Measurements from ENCODE around the gene PMM2. TPM values are rescaled to one million over a fixed set of nuclear protein-coding genes. Genes with fewer than 3 reads are reported as not detected.

The PMM2 gene
- total and polyA plus RNA-seq, 9 of the 15 experiments (the other 6 are each of a cell fraction or from before 2014, with no cell fraction given): 5.6 to 42.7 (median 25.9) TPM

- peak; percentile 18; the same call in 1 of the 2 replicates for TF ChIP-seq BCOR (IDR thresholded peaks at IDR 0.05)
- TF ChIP-seq ZFP36 (IDR thresholded peaks at IDR 0.05; ENCODE audit: low read depth, low read length, partially characterized antibody): peak; percentile 95
- TF ChIP-seq POLR2H (tag; IDR thresholded peaks at IDR 0.05; ENCODE audit: low read depth): no peak
- FAIRE-seq (no peak), ATAC-seq (no peak), DNase-seq (ENCODE audit: extremely low read depth in 1 of 4, low spot score in 3 of 4) (no peak)
- no TSS peak for BruUV-seq (replicated peaks)
- 2% methylated on average over 8 of the region's 8 CpGs for WGBS (ENCODE audit: insufficient coverage, low coverage, missing lambda C conversion rate)
- H3K9me1 ChIP-seq (ENCODE audit: control insufficient read depth, insufficient read depth, low read length): no peaks in the 10 kb centered on the region
- no peaks in the 10 kb centered on the region for H3K36me3 ChIP-seq (ENCODE audit: control insufficient read depth, insufficient read depth, low read length)
- intact Hi-C loops (cut with micrococcal nuclease) (loop anchor here (10.0 kb wide), 1 partner anchor 257 kb away; no protein-coding TSS in a partner anchor), in situ Hi-C loops (cut with MboI) (loop anchor here (5.0 kb wide), 1 partner anchor 226 kb away; no protein-coding TSS in a partner anchor)
- H3K9me3 ChIP-seq (replicated peaks; ENCODE audit: control insufficient read depth, insufficient read depth, low read depth, low read length): no peaks in the 10 kb centered on the region
- H3K4me1 ChIP-seq (replicated peaks in 1 of 2; ENCODE audit: control insufficient read depth in 2 of 2, insufficient read depth in 2 of 2, low read length in 2 of 2): peaks cover 0 to 6% of the 10 kb centered on the region in 2 experiments; a peak in 2 of 5 replicates
- CTCF ChIA-PET (ENCODE audit: low intra/inter-chr PET ratio): no interaction called here
- no peak overlapping the region for H3K4me2 ChIP-seq (ENCODE audit: insufficient read depth, low read length)
- H3K27ac ChIP-seq (ENCODE audit: extremely low read depth, low read depth, low read length): no peak overlapping the region
- no peaks in the 10 kb centered on the region for H3K79me2 ChIP-seq (ENCODE audit: control insufficient read depth, insufficient read depth, low read length)
- POLR2A ChIA-PET: interaction anchor here (0.9 to 1.4 kb wide), 2 partner anchors 9 to 13 kb away, joined by 3 to 6 read pairs; partner anchors contain the start of gene CARHSP1
- peaks cover 0 to 12% of the 10 kb centered on the region in 2 experiments; a peak in 3 of 5 replicates for H3K27me3 ChIP-seq (ENCODE audit: control insufficient read depth in 2 of 2, insufficient read depth in 2 of 2, low read length in 2 of 2)
- H4K20me1 ChIP-seq (replicated peaks; ENCODE audit: control insufficient read depth, insufficient read depth, low read length): no peaks in the 10 kb centered on the region; the same call in 1 of the 2 replicates
- no peak overlapping the region for H3K4me3 ChIP-seq
- H3K9ac ChIP-seq (ENCODE audit: insufficient read depth in 1 of 2, low read depth in 2 of 2, low read length in 2 of 2): peak overlapping the region in 1 of 2 experiments; percentile 66; a peak in 1 of 4 replicates
- no peak overlapping the region for H2AFZ ChIP-seq (ENCODE audit: low read depth, low read length)
Observed at GRCh38 chr16:8877894-8878522, 80.4 kb downstream of the PMM2 start.

- WGBS (ENCODE audit: insufficient coverage, low coverage, missing lambda C conversion rate): 9% methylated on average over 6 of the region's 6 CpGs
- Histone ChIP-seq H4K20me1 (replicated peaks; ENCODE audit: control insufficient read depth, insufficient read depth, low read length) (no peaks in the 10 kb centered on the region; the same call in 1 of the 2 replicates), H3K4me2 (ENCODE audit: insufficient read depth, low read length) (no peak overlapping the region), H2AFZ (ENCODE audit: low read depth, low read length) (no peak overlapping the region), H3K9me3 (replicated peaks; ENCODE audit: control insufficient read depth, insufficient read depth, low read depth, low read length) (no peaks in the 10 kb centered on the region), H3K27me3 (ENCODE audit: control insufficient read depth in 2 of 2, insufficient read depth in 2 of 2, low read length in 2 of 2) (peaks cover 0 to 12% of the 10 kb centered on the region in 2 experiments; a peak in 3 of 5 replicates), H3K9me1 (ENCODE audit: control insufficient read depth, insufficient read depth, low read length) (no peaks in the 10 kb centered on the region), H3K4me1 (replicated peaks in 1 of 2; ENCODE audit: control insufficient read depth in 2 of 2, insufficient read depth in 2 of 2, low read length in 2 of 2) (peaks cover 0 to 6% of the 10 kb centered on the region in 2 experiments; a peak in 2 of 5 replicates), H3K4me3 (no peak overlapping the region), H3K79me2 (ENCODE audit: control insufficient read depth, insufficient read depth, low read length) (no peaks in the 10 kb centered on the region), H3K27ac (ENCODE audit: extremely low read depth, low read depth, low read length) (no peak overlapping the region), H3K36me3 (ENCODE audit: control insufficient read depth, insufficient read depth, low read length) (no peaks in the 10 kb centered on the region), H3K9ac (ENCODE audit: insufficient read depth in 1 of 2, low read depth in 2 of 2, low read length in 2 of 2) (peak overlapping the region in 1 of 2 experiments; percentile 66; a peak in 1 of 4 replicates)
- in situ Hi-C loops (cut with MboI): loop anchor here (5.0 kb wide), 1 partner anchor 226 kb away; no protein-coding TSS in a partner anchor
- TF ChIP-seq CEBPG (CRISPR knock-in tag; IDR thresholded peaks at IDR 0.05) (peak; percentile 60), CEBPG (tag; conservative IDR thresholded peaks at IDR 0.05 in 1 of 2, IDR thresholded peaks at IDR 0.05 in 1 of 2) (peak; percentile 80 to 87), CEBPB (tag; IDR thresholded peaks at IDR 0.05) (peak; percentile 92), SMAD2 (IDR thresholded peaks at IDR 0.05; ENCODE audit: low read depth, low read length) (no peak)
- DNase-seq (ENCODE audit: extremely low read depth in 1 of 4, low spot score in 3 of 4): no peak
- no peak for ATAC-seq
- ChIA-PET CTCF (ENCODE audit: low intra/inter-chr PET ratio) (no interaction called here), POLR2A (interaction anchor here (0.9 to 1.4 kb wide), 2 partner anchors 9 to 14 kb away, joined by 3 to 6 read pairs; partner anchors contain the start of gene CARHSP1)
- intact Hi-C loops (cut with micrococcal nuclease): loop anchor here (10.0 kb wide), 1 partner anchor 256 kb away; no protein-coding TSS in a partner anchor
- no TSS peak for BruUV-seq (replicated peaks)
- no peak for FAIRE-seq
Observed at GRCh38 chr16:8878523-8878911, 80.9 kb downstream of the PMM2 start.

All from K562 (cell line).